Daoy (cell line): ENCODE data around the gene TACR2. TPM values are rescaled to one million over a fixed set of nuclear protein-coding genes. Genes with fewer than 3 reads are reported as not detected.
A peak's percentile ranks its signal among the peaks of the same experiment; 100 is the strongest.

Source experiments
- DNase-seq: peaks from one replicate; pipeline ENCODE4 v3.0.0-alpha.2; 2015; ENCODE audit warnings: low read depth
- total RNA-seq: library from RNA; depleted of rRNA; stranded (reverse); fragments of >200 nt; shearing (Covaris generic); gene quantifications from 2 replicates; pipeline ENCODE4 v1.2.3, GENCODE V29; 2014

TACR2 gene
- total RNA-seq, 1 experiment from 2014 or later, result not detected

GRCh38 chr10:69419096-69419743, 2.5 kb upstream of the TACR2 start:
- no peak for DNase-seq

GRCh38 chr10:69418052-69418752, 1.5 kb upstream of the TACR2 start:
- no peak for DNase-seq

- no peak for DNase-seq
Observed at GRCh38 chr10:69417542-69417941, 824 bp upstream of the TACR2 start.

- DNase-seq, result no peak
Observed at GRCh38 chr10:69415951-69416350, 767 bp downstream of the TACR2 start.

- no peak for DNase-seq
Observed at GRCh38 chr10:69415049-69415448, 1.7 kb downstream of the TACR2 start.

GRCh38 chr10:69414036-69415018, 2.4 kb downstream of the TACR2 start:
- no peak for DNase-seq

- DNase-seq, result peak; percentile 63
Observed at GRCh38 chr10:69413221-69413865, 3.4 kb downstream of the TACR2 start.

- DNase-seq, result no peak
Observed at GRCh38 chr10:69412232-69412790, 4.4 kb downstream of the TACR2 start.

- no peak for DNase-seq
Observed at GRCh38 chr10:69411476-69411875, 5.2 kb downstream of the TACR2 start.

- no peak for DNase-seq
Observed at GRCh38 chr10:69410487-69410886, 6.2 kb downstream of the TACR2 start.

- no peak for DNase-seq
Observed at GRCh38 chr10:69409968-69410367, 6.8 kb downstream of the TACR2 start.

- no peak for DNase-seq
Observed at GRCh38 chr10:69409176-69409495, 7.6 kb downstream of the TACR2 start.

GRCh38 chr10:69408318-69409175, 8.2 kb downstream of the TACR2 start:
- DNase-seq, result peak; percentile 93

- peak; percentile 23 for DNase-seq
Observed at GRCh38 chr10:69407621-69408301, 9.0 kb downstream of the TACR2 start.

- no peak for DNase-seq
Observed at GRCh38 chr10:69406816-69407580, 9.7 kb downstream of the TACR2 start.

GRCh38 chr10:69406302-69406811, 10.4 kb downstream of the TACR2 start:
- no peak for DNase-seq

GRCh38 chr10:69405221-69405620, 11.5 kb downstream of the TACR2 start:
- DNase-seq, result no peak

- DNase-seq, result no peak
Observed at GRCh38 chr10:69404786-69405185, 11.9 kb downstream of the TACR2 start.

- no peak for DNase-seq
Observed at GRCh38 chr10:69403519-69403918, 13.2 kb downstream of the TACR2 start.
